ENCODE data around the gene RASSF8.

- TF ChIP-seq, protein P1, sequence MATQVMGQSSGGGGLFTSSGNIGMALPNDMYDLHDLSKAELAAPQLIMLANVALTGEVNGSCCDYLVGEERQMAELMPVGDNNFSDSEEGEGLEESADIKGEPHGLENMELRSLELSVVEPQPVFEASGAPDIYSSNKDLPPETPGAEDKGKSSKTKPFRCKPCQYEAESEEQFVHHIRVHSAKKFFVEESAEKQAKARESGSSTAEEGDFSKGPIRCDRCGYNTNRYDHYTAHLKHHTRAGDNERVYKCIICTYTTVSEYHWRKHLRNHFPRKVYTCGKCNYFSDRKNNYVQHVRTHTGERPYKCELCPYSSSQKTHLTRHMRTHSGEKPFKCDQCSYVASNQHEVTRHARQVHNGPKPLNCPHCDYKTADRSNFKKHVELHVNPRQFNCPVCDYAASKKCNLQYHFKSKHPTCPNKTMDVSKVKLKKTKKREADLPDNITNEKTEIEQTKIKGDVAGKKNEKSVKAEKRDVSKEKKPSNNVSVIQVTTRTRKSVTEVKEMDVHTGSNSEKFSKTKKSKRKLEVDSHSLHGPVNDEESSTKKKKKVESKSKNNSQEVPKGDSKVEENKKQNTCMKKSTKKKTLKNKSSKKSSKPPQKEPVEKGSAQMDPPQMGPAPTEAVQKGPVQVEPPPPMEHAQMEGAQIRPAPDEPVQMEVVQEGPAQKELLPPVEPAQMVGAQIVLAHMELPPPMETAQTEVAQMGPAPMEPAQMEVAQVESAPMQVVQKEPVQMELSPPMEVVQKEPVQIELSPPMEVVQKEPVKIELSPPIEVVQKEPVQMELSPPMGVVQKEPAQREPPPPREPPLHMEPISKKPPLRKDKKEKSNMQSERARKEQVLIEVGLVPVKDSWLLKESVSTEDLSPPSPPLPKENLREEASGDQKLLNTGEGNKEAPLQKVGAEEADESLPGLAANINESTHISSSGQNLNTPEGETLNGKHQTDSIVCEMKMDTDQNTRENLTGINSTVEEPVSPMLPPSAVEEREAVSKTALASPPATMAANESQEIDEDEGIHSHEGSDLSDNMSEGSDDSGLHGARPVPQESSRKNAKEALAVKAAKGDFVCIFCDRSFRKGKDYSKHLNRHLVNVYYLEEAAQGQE (IDR thresholded peaks at IDR 0.05; ENCODE audit: low read depth): no peak
- TF ChIP-seq CEBPB (IDR thresholded peaks at IDR 0.05) (no peak), TCF12 (IDR thresholded peaks at IDR 0.05; ENCODE audit: low read depth) (no peak), YY1 (IDR thresholded peaks at IDR 0.05; ENCODE audit: low read depth) (no peak), ZBTB7A (IDR thresholded peaks at IDR 0.05; ENCODE audit: low read depth) (no peak), TEAD4 (IDR thresholded peaks at IDR 0.05) (no peak), FOXM1 (IDR thresholded peaks at IDR 0.05; ENCODE audit: borderline replicate concordance, low read depth) (no peak), RAD21 (IDR thresholded peaks at IDR 0.05; ENCODE audit: low read depth) (no peak), EP300 (IDR thresholded peaks at IDR 0.05; ENCODE audit: borderline replicate concordance) (no peak), NFIC (IDR thresholded peaks at IDR 0.05) (no peak)
- TF ChIP-seq, protein P2, sequence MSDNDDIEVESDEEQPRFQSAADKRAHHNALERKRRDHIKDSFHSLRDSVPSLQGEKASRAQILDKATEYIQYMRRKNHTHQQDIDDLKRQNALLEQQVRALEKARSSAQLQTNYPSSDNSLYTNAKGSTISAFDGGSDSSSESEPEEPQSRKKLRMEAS (IDR thresholded peaks at IDR 0.05): no peak
These were observed 43.9 kb upstream of the RASSF8 start for GRCh38 chr12:25914551-25914950.

Data from Ishikawa (cell line).